GM18909 (cell line): ENCODE results near the gene TSPAN8.
"Not testable (repeated sequence)": the region's sequence is repeated elsewhere in the genome, so short reads cannot be mapped to it uniquely, and the experiment has no call there.

Source experiments
- ATAC-seq: cut with Tn5 transposase; IDR thresholded peaks from one replicate; pipeline ENCODE4 v1.9.1; 2021; ENCODE audit warnings: mild to moderate bottlenecking; ENCODE audit not compliant: unreplicated experiment, poor library complexity

TSPAN8 gene

GRCh38 chr12:71165780-71166179, 8.0 kb upstream of the TSPAN8 start:
- not testable (repeated sequence) for ATAC-seq

GRCh38 chr12:71164568-71165197, 6.9 kb upstream of the TSPAN8 start:
- ATAC-seq = no peak

- no peak for ATAC-seq
Observed at GRCh38 chr12:71164166-71164565, 6.4 kb upstream of the TSPAN8 start.

GRCh38 chr12:71162832-71163763, 5.3 kb upstream of the TSPAN8 start:
- no peak for ATAC-seq

GRCh38 chr12:71161591-71161990, 3.8 kb upstream of the TSPAN8 start:
- no peak for ATAC-seq

GRCh38 chr12:71160585-71160984, 2.8 kb upstream of the TSPAN8 start:
- no peak for ATAC-seq

- no peak for ATAC-seq
Observed at GRCh38 chr12:71159878-71160277, 2.1 kb upstream of the TSPAN8 start.

- no peak for ATAC-seq
Observed at GRCh38 chr12:71159264-71159663, 1.5 kb upstream of the TSPAN8 start.

- ATAC-seq = no peak
Observed at GRCh38 chr12:71158361-71158882, 623 bp upstream of the TSPAN8 start.

GRCh38 chr12:71155225-71155624, 2.6 kb downstream of the TSPAN8 start:
- ATAC-seq = no peak

GRCh38 chr12:71152851-71153250, 4.9 kb downstream of the TSPAN8 start:
- no peak for ATAC-seq

GRCh38 chr12:71150041-71150440, 7.8 kb downstream of the TSPAN8 start:
- ATAC-seq = not testable (repeated sequence)

- ATAC-seq = no peak
Observed at GRCh38 chr12:71144682-71145081, 13.1 kb downstream of the TSPAN8 start.

GRCh38 chr12:71142956-71143355, 14.8 kb downstream of the TSPAN8 start:
- no peak for ATAC-seq

- no peak for ATAC-seq
Observed at GRCh38 chr12:71142016-71142415, 15.8 kb downstream of the TSPAN8 start.

- no peak for ATAC-seq
Observed at GRCh38 chr12:71141378-71141926, 16.3 kb downstream of the TSPAN8 start.

- no peak for ATAC-seq
Observed at GRCh38 chr12:71139153-71139735, 18.6 kb downstream of the TSPAN8 start.

GRCh38 chr12:71138011-71138410, 19.8 kb downstream of the TSPAN8 start:
- ATAC-seq = no peak

GRCh38 chr12:71135812-71136176, 22.0 kb downstream of the TSPAN8 start:
- no peak for ATAC-seq

- no peak for ATAC-seq
Observed at GRCh38 chr12:71135077-71135811, 22.6 kb downstream of the TSPAN8 start.
